ENCODE results near the gene LCN10. TPM values are rescaled to one million over a fixed set of nuclear protein-coding genes. Genes with fewer than 3 reads are reported as not detected.

Gene LCN10
- total and polyA plus RNA-seq, 9 of the 15 experiments (the other 6 are each of a cell fraction or from before 2014, with no cell fraction given): 0.10 to 0.21 (median 0.14) TPM; not detected in 6

GRCh38 chr9:136728080-136728547, 14.6 kb downstream of the LCN10 start (continued):
- TF ChIP-seq ZNF3 (CRISPR knock-in tag; IDR thresholded peaks at IDR 0.05) (no peak), PTBP1 (IDR thresholded peaks at IDR 0.05; ENCODE audit: low read depth, low read length) (no peak), ETS2 (tag; IDR thresholded peaks at IDR 0.05; ENCODE audit: borderline replicate concordance, poor library complexity, severe bottlenecking) (no peak), KLF10 (CRISPR knock-in tag; IDR thresholded peaks at IDR 0.05) (no peak), HMGXB4 (CRISPR knock-in tag; IDR thresholded peaks at IDR 0.05) (peak; percentile 99), CEBPZ (IDR thresholded peaks at IDR 0.05; ENCODE audit: borderline replicate concordance, low read depth, low read length) (no peak), ELF1 (tag; IDR thresholded peaks at IDR 0.05) (peak; percentile 85), ZNF445 (CRISPR knock-in tag; IDR thresholded peaks at IDR 0.05; ENCODE audit: low read depth) (no peak), SMARCC2 (IDR thresholded peaks at IDR 0.05; ENCODE audit: low read depth) (peak; percentile 20; the same call in 1 of the 2 replicates), MECOM (CRISPR knock-in tag; IDR thresholded peaks at IDR 0.05) (no peak), ZNF395 (CRISPR knock-in tag; IDR thresholded peaks at IDR 0.05) (peak; percentile 78; the same call in 1 of the 2 replicates), ZNF232 (CRISPR knock-in tag; IDR thresholded peaks at IDR 0.05) (no peak), AFF1 (IDR thresholded peaks at IDR 0.05; ENCODE audit: low read depth in 1 of 2, partially characterized antibody in 2 of 2) (no peak), CBX5 (IDR thresholded peaks at IDR 0.05; ENCODE audit: borderline replicate concordance, low read depth) (peak; percentile 35; the same call in 1 of the 2 replicates), ZBTB9 (CRISPR knock-in tag; IDR thresholded peaks at IDR 0.05) (peak; percentile 94)
